GM23338 (cell line): ENCODE data around the gene OR5K3. TPM values are rescaled to one million over a fixed set of nuclear protein-coding genes. Genes with fewer than 3 reads are reported as not detected.

Source experiments
- ATAC-seq: fragments of 200-7000 bp; cut with Tn5 transposase; 3 replicates; pipeline ENCODE4 v1.9.1; 2020
- DNase-seq: peaks from one replicate; pipeline ENCODE4 v3.0.0-alpha.2; 2015; ENCODE audit warnings: low spot score
- H2AFZ ChIP-seq: fragments of 200-600 bp; sonication (generic); 2 replicates; pipeline ENCODE4 v1.8.0; 2016; ENCODE audit warnings: antibody characterized with exemption, mild to moderate bottlenecking, moderate library complexity
- H3F3A ChIP-seq: fragments of 200-600 bp; sonication (generic); replicated peaks from 2 replicates; pipeline ENCODE4 v1.8.0; 2017; ENCODE audit warnings: antibody characterized with exemption, mixed run types, low read depth
- H3K27ac ChIP-seq: fragments of 200-600 bp; sonication (generic); 2 replicates; pipeline ENCODE4 v1.6.1; 2016; ENCODE audit warnings: low read depth
- H3K27me3 ChIP-seq: fragments of 200-600 bp; sonication (generic); 2 replicates; pipeline ENCODE4 v1.8.0; 2016; ENCODE audit warnings: mild to moderate bottlenecking, mixed run types, moderate library complexity; ENCODE audit not compliant: insufficient read depth
- H3K36me3 ChIP-seq: fragments of 200-600 bp; sonication (generic); 2 replicates; pipeline ENCODE4 v1.8.0; 2016; ENCODE audit warnings: mild to moderate bottlenecking; ENCODE audit not compliant: insufficient read depth
- H3K4me1 ChIP-seq: fragments of 200-600 bp; sonication (generic); 2 replicates; pipeline ENCODE4 v1.8.0; 2016; ENCODE audit warnings: mild to moderate bottlenecking, moderate library complexity; ENCODE audit not compliant: insufficient read depth
- H3K4me2 ChIP-seq: fragments of 200-600 bp; sonication (generic); 2 replicates; pipeline ENCODE4 v1.7.1; 2017; ENCODE audit warnings: mixed run types
- H3K4me3 ChIP-seq: fragments of 200-600 bp; sonication (generic); 2 replicates; pipeline ENCODE4 v1.6.1; 2016; ENCODE audit warnings: mixed run types
- H3K79me2 ChIP-seq: fragments of 200-600 bp; sonication (generic); replicated peaks from 2 replicates; pipeline ENCODE4 v1.8.0; 2017; ENCODE audit warnings: mild to moderate bottlenecking; ENCODE audit not compliant: insufficient read depth
- H3K9me2 ChIP-seq: fragments of 200-600 bp; sonication (generic); 2 replicates; pipeline ENCODE4 v1.8.0; 2017; ENCODE audit not compliant: insufficient read depth
- H4K20me1 ChIP-seq: fragments of 200-600 bp; sonication (generic); replicated peaks from 2 replicates; pipeline ENCODE4 v1.8.0; 2017; ENCODE audit warnings: mild to moderate bottlenecking; ENCODE audit not compliant: insufficient read depth
- H3K27ac Mint-ChIP-seq: 2 replicates; pipeline ENCODE4 v1.8.0; 2020; ENCODE audit warnings: inconsistent platforms, mild to moderate bottlenecking, moderate library complexity, mixed read lengths
- H3K27me3 Mint-ChIP-seq: 3 replicates; pipeline ENCODE4 v1.8.0; 2022; ENCODE audit warnings: low read depth, mild to moderate bottlenecking, moderate library complexity, mixed read lengths, inconsistent platforms; ENCODE audit not compliant: insufficient read depth, poor library complexity
- H3K36me3 Mint-ChIP-seq: 3 replicates; pipeline ENCODE4 v1.8.0; 2021; ENCODE audit warnings: low read depth, mild to moderate bottlenecking, inconsistent platforms, moderate library complexity, mixed read lengths
- H3K4me1 Mint-ChIP-seq: 3 replicates; pipeline ENCODE4 v1.8.0; 2020; ENCODE audit warnings: mild to moderate bottlenecking, inconsistent platforms, mixed read lengths
- H3K4me3 Mint-ChIP-seq: 3 replicates; pipeline ENCODE4 v1.8.0; 2021; ENCODE audit warnings: moderate library complexity, mild to moderate bottlenecking, inconsistent platforms, mixed read lengths
- H3K9me3 Mint-ChIP-seq: 3 replicates; pipeline ENCODE4 v1.8.0; 2020; ENCODE audit warnings: moderate library complexity, mild to moderate bottlenecking, inconsistent platforms, mixed read lengths
- CREB1 ChIP-seq: fragments of 250-450 bp; sonication (Bioruptor Pico); IDR thresholded peaks from 2 replicates; pipeline ENCODE4 v1.5.0; 2020; ENCODE audit warnings: low read depth, mild to moderate bottlenecking, moderate library complexity
- CTCF ChIP-seq, 2 experiments: fragments of 200-600 bp in 1 of 2; sonication (generic) in 1 of 2; conservative IDR thresholded peaks; 2 replicates each; pipeline versions ENCODE4 v1.5.1 to v1.6.1; 2016 to 2017; ENCODE audit warnings: antibody characterized with exemption in 2 of 2, low read depth in 2 of 2, mild to moderate bottlenecking in 2 of 2, moderate library complexity in 1 of 2
- ETS1 ChIP-seq: IDR thresholded peaks from 2 replicates; pipeline ENCODE4 v1.6.1; 2016; ENCODE audit warnings: antibody characterized with exemption
- EZH2 ChIP-seq: fragments of 200-600 bp; sonication (generic); IDR thresholded peaks from one replicate; pipeline ENCODE4 v1.8.0; 2017; ENCODE audit warnings: antibody characterized with exemption, mild to moderate bottlenecking, low read depth; ENCODE audit not compliant: unreplicated experiment
- EZH2phosphoT487 ChIP-seq: fragments of 200-600 bp; sonication (generic); IDR thresholded peaks from one replicate; pipeline ENCODE4 v1.8.1; 2018; ENCODE audit warnings: antibody characterized with exemption; ENCODE audit not compliant: unreplicated experiment
- JUNB ChIP-seq: IDR thresholded peaks from one replicate; pipeline ENCODE4 v1.6.1; 2016; ENCODE audit warnings: antibody characterized with exemption; ENCODE audit not compliant: unreplicated experiment
- NANOG ChIP-seq: IDR thresholded peaks from 2 replicates; pipeline ENCODE4 v1.6.1; 2016; ENCODE audit warnings: antibody characterized with exemption, borderline replicate concordance
- POLR2AphosphoS5 ChIP-seq: IDR thresholded peaks from 2 replicates; pipeline ENCODE4 v1.6.1; 2016; ENCODE audit warnings: antibody characterized with exemption, low read depth
- REST ChIP-seq: IDR thresholded peaks from one replicate; pipeline ENCODE4 v1.6.1; 2018; ENCODE audit warnings: antibody characterized with exemption; ENCODE audit not compliant: unreplicated experiment
- STAT1 ChIP-seq: IDR thresholded peaks from one replicate; pipeline ENCODE4 v1.6.1; 2016; ENCODE audit warnings: antibody characterized with exemption; ENCODE audit not compliant: unreplicated experiment
- ZNF114 ChIP-seq: fragments of 250-450 bp; sonication (Bioruptor Pico); IDR thresholded peaks from 2 replicates; pipeline ENCODE4 v1.5.0; 2020; ENCODE audit warnings: mild to moderate bottlenecking, moderate library complexity
- ZNF331 ChIP-seq: fragments of 250-450 bp; sonication (Bioruptor Pico); IDR thresholded peaks from 2 replicates; pipeline ENCODE4 v1.5.0; 2020; ENCODE audit warnings: low read depth, mild to moderate bottlenecking, moderate library complexity
- ZNF462 ChIP-seq: fragments of 250-450 bp; sonication (Bioruptor Pico); IDR thresholded peaks from 2 replicates; pipeline ENCODE4 v1.5.0; 2020; ENCODE audit warnings: mild to moderate bottlenecking, moderate library complexity
- polyA plus RNA-seq: library from polyadenylated mRNA; unstranded; fragments of >200 nt; fragmentation: Nextera tagmentation; extraction: Ambion mirVana; gene quantifications from 2 replicates; pipeline ENCODE4 v1.2.1, GENCODE V29; 2016
- total RNA-seq: library from RNA; depleted of rRNA; stranded (reverse); fragments of >200 nt; shearing (Covaris generic); gene quantifications from 2 replicates; pipeline ENCODE4 v1.2.3, GENCODE V29; 2014

Gene OR5K3
- total and polyA plus RNA-seq, 2 experiments from 2014 or later, result not detected

GRCh38 chr3:98388147-98388546, 2.3 kb upstream of the OR5K3 start:
- H3K4me3 Mint-ChIP-seq, result no peak overlapping the region
- Histone ChIP-seq H3K4me3 (no peak overlapping the region), H3K36me3 (no peaks in the 10 kb centered on the region), H3K79me2 (no peaks in the 10 kb centered on the region), H2AFZ (no peak overlapping the region), H3K9me2 (no peaks in the 10 kb centered on the region), H3K4me1 (no peaks in the 10 kb centered on the region), H4K20me1 (no peaks in the 10 kb centered on the region), H3K27me3 (no peaks in the 10 kb centered on the region), H3F3A (no peaks in the 10 kb centered on the region), H3K4me2 (no peak overlapping the region), H3K27ac (no peak overlapping the region)
- no peak overlapping the region for H3K27ac Mint-ChIP-seq
- no peak for DNase-seq
- TF ChIP-seq STAT1 (no peak), ETS1 (no peak), EZH2phosphoT487 (no peak), REST (no peak), JUNB (no peak), NANOG (no peak), ZNF331 (CRISPR knock-in tag) (no peak), ZNF462 (CRISPR knock-in tag) (no peak), CTCF (conservative IDR thresholded peaks at IDR 0.05; ENCODE audit: low read depth in 2 of 2) (no peak), CREB1 (CRISPR knock-in tag) (no peak), ZNF114 (CRISPR knock-in tag) (no peak), POLR2AphosphoS5 (no peak), EZH2 (no peak)
- no peaks in the 10 kb centered on the region for H3K36me3 Mint-ChIP-seq
- no peaks in the 10 kb centered on the region for H3K4me1 Mint-ChIP-seq
- ATAC-seq, result no peak
- H3K27me3 Mint-ChIP-seq, result no peaks in the 10 kb centered on the region
- no peaks in the 10 kb centered on the region for H3K9me3 Mint-ChIP-seq
